TTC549 (cell line): ENCODE data around the gene CDK7.

Source experiments
- FAIRE-seq: peaks from 2 replicates; lab custom pipeline; 2012; peaks lifted over from hg19 to GRCh38; lab: Jason Lieb, UNC

The CDK7 gene

GRCh38 chr5:69293882-69294281 lies 59.2 kb downstream of the CDK7 start:
- no peak for FAIRE-seq

- no peak for FAIRE-seq
These were observed 60.5 kb downstream of the CDK7 start for GRCh38 chr5:69295088-69295754.

GRCh38 chr5:69299625-69300024 lies 64.9 kb downstream of the CDK7 start:
- no peak for FAIRE-seq

- no peak for FAIRE-seq
These were observed 66.0 kb downstream of the CDK7 start for GRCh38 chr5:69300537-69301203.

GRCh38 chr5:69305512-69305911 lies 70.8 kb downstream of the CDK7 start:
- FAIRE-seq = no peak

GRCh38 chr5:69308046-69308553 lies 73.4 kb downstream of the CDK7 start:
- FAIRE-seq = no peak

GRCh38 chr5:69309380-69309779 lies 74.7 kb downstream of the CDK7 start:
- FAIRE-seq = no peak

- FAIRE-seq = no peak
These were observed 77.9 kb downstream of the CDK7 start for GRCh38 chr5:69312459-69313160.

GRCh38 chr5:69313428-69313827 lies 78.7 kb downstream of the CDK7 start:
- FAIRE-seq = no peak

GRCh38 chr5:69315972-69316371 lies 81.3 kb downstream of the CDK7 start:
- no peak for FAIRE-seq

- no peak for FAIRE-seq
These were observed 82.7 kb downstream of the CDK7 start for GRCh38 chr5:69317391-69317790.

GRCh38 chr5:69326365-69326764 lies 91.7 kb downstream of the CDK7 start:
- FAIRE-seq = no peak
